AG09319 (cell line): ENCODE results near the gene GAL3ST2.
"Not testable (repeated sequence)": the region's sequence is repeated elsewhere in the genome, so short reads cannot be mapped to it uniquely, and the experiment has no call there.

Source experiments
- DNase-seq: peaks from one replicate; pipeline ENCODE4 v3.0.0-alpha.2; 2010; ENCODE audit warnings: low read depth; ENCODE audit errors: extremely low read depth
- TF ChIP-seq, protein P1 (sequence below): IDR thresholded peaks from 2 replicates; pipeline ENCODE4 v1.5.1; 2011; ENCODE audit warnings: low read depth, mild to moderate bottlenecking, inconsistent platforms, low read length, moderate library complexity

GAL3ST2 gene

DNA sequence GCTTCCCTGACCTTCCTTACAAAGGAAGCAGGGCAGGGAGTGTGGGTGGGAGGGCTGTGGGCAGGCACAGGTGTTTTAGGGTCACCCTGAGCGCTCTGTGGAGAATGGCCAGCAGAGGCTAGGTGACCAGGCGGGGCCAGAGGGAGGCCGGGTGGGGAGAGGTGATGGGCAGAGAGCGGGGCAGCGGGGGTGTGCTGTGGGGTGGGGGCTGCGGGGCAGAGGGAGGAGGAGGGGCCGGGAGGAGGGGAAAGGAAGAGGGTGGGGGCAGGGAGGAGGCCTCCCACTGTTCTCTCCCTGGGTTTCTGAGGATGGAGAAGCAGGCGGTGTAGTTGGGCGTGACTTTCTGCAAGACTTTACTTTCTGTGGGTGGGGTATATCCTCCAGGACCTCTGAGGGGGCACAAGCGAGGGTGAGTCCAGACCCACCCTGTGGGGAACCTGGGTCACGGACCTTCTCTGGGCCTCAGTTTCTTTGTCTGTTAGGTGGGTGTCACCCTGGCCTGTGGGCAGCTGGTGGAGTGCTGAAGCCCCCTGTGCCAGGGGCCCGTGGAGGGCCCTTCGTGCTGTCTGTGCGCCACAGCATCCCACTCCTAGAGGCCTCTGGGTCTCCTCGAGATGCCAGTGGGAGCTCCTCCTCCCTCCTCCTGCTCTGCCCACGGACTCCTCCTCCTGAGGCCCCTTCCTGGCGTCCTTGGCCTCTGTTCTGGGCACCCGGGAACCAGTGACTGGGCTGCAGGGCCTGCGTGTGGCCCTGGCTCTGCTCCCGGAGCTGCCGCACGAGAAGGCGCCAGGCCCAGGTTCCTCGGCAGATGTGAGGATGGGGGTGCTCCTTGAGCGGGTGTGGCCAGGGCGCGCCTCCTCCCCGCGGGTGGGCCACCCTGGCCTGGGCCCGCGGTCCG is 26.0 kb downstream of the GAL3ST2 start:
- no peak for DNase-seq
- TF ChIP-seq, protein P1, sequence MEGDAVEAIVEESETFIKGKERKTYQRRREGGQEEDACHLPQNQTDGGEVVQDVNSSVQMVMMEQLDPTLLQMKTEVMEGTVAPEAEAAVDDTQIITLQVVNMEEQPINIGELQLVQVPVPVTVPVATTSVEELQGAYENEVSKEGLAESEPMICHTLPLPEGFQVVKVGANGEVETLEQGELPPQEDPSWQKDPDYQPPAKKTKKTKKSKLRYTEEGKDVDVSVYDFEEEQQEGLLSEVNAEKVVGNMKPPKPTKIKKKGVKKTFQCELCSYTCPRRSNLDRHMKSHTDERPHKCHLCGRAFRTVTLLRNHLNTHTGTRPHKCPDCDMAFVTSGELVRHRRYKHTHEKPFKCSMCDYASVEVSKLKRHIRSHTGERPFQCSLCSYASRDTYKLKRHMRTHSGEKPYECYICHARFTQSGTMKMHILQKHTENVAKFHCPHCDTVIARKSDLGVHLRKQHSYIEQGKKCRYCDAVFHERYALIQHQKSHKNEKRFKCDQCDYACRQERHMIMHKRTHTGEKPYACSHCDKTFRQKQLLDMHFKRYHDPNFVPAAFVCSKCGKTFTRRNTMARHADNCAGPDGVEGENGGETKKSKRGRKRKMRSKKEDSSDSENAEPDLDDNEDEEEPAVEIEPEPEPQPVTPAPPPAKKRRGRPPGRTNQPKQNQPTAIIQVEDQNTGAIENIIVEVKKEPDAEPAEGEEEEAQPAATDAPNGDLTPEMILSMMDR: no peak

DNA sequence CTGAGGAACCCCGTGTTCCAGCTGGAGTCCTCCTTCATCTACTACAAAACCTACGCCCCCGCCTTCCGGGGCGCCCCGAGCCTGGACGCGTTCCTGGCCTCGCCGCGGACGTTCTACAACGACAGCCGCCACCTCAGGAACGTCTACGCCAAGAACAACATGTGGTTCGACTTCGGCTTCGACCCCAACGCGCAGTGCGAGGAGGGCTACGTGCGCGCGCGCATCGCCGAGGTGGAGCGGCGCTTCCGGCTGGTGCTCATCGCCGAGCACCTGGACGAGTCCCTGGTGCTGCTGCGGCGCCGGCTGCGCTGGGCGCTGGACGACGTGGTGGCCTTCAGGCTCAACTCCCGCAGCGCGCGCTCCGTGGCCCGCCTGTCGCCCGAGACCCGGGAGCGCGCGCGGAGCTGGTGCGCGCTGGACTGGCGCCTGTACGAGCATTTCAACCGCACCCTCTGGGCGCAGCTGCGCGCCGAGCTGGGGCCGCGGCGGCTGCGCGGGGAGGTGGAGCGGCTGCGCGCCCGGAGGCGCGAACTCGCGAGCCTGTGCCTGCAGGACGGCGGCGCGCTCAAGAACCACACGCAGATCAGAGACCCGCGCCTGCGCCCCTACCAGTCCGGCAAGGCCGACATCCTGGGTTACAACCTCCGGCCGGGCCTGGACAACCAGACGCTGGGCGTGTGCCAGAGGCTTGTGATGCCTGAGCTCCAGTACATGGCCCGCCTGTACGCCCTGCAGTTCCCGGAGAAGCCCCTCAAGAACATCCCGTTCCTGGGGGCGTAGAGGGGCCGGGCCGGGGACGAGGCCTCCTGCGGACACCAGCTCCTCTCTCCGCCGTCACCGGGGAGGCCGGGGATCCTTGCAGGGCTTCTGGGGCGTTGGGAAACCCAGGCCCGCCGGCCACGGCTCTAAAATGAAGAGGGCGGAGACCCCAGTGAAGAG is 27.0 kb downstream of the GAL3ST2 start:
- TF ChIP-seq, protein P1: no peak
- DNase-seq: no peak

DNA sequence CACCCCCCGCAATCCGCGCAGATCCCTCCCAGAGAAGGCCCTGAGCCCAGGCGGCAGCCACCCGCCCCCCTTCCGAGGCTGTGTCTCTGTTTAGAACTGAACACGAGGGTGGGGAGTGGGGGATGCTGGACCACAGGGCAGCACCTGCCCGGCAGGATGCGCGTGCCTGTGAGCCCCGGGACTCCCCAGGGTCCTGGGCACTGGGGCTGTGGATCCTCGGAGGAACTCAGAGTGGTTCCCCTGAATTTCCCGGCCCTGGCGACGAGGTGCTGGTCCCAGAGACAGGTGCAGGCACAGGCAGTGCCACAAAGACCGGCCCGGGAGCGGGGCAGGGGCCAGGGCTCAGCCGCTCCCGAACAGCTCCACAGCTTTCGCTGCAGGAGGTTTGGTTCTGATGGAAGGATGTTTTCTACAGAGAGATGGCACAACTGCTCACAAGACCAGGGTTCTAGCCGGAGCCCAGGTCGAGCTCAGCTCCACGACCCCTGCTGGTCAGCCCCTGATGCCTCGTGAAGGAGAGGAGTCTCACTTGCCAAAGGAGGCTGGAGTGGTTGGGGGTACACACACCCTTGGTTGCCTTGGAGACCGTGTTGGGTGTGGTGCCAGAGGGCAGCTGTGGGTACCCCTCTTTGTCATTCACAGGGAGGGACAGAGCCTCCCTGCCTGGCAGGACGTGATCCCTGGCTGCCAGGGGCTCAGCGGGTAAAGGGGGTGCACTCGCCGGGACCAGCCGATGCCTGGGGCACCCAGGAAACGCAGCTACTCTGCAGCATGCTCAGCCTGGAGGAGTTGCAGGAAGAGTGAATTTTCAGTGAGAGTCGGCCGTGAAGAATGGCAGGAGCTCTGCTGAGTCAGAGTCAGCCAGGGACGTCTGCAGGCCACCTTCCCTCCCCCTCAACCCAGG is 28.0 kb downstream of the GAL3ST2 start:
- no peak for DNase-seq
- TF ChIP-seq, protein P1: no peak; the same call in 1 of the 2 replicates

DNA sequence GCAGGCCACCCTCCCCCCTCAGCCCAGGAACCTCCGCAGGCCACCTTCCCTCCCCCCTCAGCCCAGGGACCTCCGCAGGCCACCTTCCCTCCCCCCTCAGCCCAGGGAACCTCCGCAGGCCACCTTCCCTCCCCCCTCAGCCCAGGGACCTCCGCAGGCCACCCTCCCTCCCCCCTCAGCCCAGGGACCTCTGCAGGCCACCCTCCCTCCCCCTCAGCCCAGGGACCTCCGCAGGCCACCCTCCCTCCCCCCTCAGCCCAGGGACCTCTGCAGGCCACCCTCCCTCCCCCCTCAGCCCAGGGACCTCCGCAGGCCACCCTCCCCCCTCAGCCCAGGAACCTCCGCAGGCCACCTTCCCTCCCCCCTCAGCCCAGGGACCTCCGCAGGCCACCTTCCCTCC is 29.6 kb downstream of the GAL3ST2 start:
- not testable (repeated sequence) for DNase-seq

DNA sequence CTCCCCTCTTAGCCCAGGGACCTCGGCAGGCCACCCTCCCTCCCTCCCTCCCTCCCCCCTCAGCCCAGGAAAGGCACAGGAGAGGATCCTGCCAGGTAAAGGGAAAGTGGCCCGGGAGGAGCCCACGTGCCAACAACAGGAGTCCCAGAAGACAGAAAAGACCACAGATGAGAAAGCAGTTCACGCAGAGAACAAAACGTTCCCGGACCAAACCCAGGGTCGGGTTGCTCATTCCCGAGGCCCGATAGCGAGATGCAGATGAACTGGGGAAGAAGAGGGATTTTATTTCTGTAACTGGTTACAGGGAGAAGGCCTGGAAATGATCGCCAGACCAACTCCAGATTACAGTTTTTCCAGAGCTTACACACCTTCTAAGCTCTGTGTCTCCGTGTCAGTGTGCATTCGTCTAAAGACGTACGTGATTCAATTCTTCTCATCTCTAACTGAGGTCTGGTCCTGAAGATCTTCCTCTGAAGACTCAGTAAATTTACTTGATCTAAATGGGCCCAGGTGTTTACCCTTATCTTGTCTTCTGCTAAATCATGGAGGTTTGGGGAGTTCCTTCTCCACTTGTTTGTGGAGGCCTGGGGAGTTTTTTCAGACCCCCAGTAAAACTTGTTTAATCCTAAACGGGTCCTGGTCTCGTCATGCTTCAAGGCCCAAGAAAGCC is 31.6 kb downstream of the GAL3ST2 start:
- no peak for DNase-seq
- TF ChIP-seq, protein P1: no peak

DNA sequence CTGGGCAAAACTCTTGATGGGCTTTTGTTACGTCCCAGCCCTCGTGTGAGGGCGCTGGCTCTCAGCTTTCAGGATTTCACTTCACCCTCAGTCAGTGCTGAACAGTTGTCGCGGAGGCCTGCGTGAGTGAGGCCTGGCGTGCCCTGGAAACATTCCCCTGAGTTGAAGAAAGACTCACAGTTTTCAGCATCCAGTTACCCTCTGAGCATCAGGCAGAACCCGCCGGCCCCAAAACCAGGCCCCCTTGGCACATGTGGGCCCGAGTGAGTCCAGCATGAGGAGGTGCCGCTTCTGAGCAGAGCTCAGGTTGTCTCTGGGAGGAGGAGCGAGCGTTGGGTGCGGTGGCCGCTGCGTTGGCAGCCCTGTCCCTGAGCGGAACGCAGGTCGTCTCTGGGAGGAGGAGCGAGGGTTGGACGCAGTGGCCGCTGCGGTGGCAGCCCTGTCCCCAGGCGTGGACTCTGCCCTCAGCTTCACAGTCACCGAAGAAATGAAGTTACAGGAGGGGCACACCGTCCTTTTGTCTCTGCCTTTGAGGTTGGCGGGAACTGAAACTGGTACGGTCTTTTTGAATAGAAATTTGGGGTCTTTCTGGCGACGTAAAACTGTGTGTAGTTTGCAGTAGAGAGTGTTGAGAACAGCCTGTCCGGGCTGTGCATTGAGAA is 32.2 kb downstream of the GAL3ST2 start, which contains the start of gene NEU4:
NEU4 (plus strand) TSS at position 473 of the 662 bp plus-strand sequence. CDS start 5,292 bp downstream, outside the sequence.
- TF ChIP-seq, protein P1: no peak
- DNase-seq: no peak
